HG03095 (cell line): ENCODE results near the gene PPM1A.
A peak's percentile ranks its signal among the peaks of the same experiment; 100 is the strongest.

Experiments
- ATAC-seq: cut with Tn5 transposase; IDR thresholded peaks from one replicate; pipeline ENCODE4 v1.9.1; 2021; ENCODE audit warnings: moderate library complexity; ENCODE audit not compliant: unreplicated experiment

Gene PPM1A

DNA sequence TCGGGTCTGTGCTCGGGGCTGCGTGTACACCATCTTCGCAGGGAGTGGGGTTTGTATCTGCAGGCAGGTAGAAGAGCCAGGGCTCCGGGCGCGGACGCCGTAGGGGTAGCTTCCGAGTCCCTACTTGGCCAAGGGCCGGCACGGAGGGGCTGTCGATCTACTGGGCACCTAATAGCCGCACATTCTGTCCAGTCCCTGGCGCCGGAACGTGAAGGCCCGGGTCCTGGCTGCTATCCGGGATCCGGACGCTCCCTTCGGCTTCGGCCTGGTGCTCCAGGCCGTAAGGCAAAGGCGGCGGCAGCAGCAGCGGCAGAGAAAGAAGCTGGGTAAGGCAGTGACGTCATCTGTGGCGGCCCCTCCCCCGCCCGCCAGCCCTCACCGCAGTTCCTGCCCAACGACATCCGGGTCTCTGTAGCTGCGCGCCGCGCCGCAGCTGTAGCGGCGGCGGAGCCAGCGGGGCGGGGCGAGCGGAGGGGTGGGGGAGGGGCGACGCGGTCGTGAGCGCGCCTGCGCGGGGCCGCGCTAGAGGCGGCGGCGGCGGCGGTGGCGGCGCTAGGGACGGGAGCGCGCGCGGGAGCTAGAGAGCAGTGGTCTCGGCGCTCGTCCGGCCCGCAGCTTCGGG, at the start of gene PPM1A:
TSS of gene PPM1A (plus strand) at position 525 of the 622 bp plus-strand sequence. CDS start 33,483 bp downstream, outside the sequence.
- ATAC-seq, result peak; percentile 59

GRCh38 chr14:60199321-60199720, 49.7 kb upstream of the PPM1A start:
- no peak for ATAC-seq

- peak; percentile 64 for ATAC-seq
Measured at GRCh38 chr14:60204104-60204842, 44.7 kb upstream of the PPM1A start.

- ATAC-seq, result peak; percentile 58
Measured at GRCh38 chr14:60204843-60205774, 43.9 kb upstream of the PPM1A start.

- no peak for ATAC-seq
Measured at GRCh38 chr14:60206249-60206670, 42.8 kb upstream of the PPM1A start.

GRCh38 chr14:60206837-60207533, 42.0 kb upstream of the PPM1A start:
- peak; percentile 37 for ATAC-seq

- no peak for ATAC-seq
Measured at GRCh38 chr14:60210703-60211102, 38.3 kb upstream of the PPM1A start.

- ATAC-seq, result no peak
Measured at GRCh38 chr14:60211153-60211552, 37.9 kb upstream of the PPM1A start.

GRCh38 chr14:60212503-60213371, 36.3 kb upstream of the PPM1A start:
- peak; percentile 89 for ATAC-seq

DNA sequence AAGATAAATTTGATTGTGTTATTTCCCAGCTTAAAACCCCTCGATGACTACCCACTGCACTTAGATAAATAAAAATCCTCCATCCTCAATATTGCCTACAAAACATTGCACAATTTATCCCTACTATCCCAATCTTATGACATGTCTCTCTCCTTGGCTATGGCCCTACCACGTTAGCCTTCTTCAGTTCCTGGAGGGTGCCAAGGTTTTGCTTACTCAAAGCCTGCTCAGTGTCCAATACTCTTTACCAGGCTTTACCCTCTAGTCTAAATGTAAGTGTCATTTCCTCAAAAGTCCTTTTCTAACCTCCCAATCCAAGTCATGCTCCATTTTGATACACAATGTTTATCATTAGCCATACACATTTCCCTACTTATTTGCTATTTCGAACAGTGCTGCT, 35.0 kb upstream of the PPM1A start:
- no peak for ATAC-seq

- no peak for ATAC-seq
Measured at GRCh38 chr14:60214415-60215126, 34.5 kb upstream of the PPM1A start.

DNA sequence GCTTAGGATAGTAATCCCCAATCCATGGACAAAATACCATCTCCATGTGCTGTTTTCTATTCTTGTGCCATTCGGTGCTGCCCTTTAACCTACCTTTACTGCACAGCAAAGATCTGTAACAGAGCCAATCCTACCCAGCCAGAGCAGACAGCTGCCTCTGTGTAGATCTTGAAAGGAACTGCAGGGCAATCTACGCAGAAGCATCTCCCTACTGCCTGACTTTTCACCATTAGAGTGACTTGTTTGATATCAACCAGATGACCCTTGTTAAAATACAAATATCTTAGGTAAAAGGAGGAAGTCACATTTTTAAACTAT, 33.9 kb upstream of the PPM1A start:
- ATAC-seq, result no peak

- no peak for ATAC-seq
Measured at GRCh38 chr14:60215520-60216420, 33.3 kb upstream of the PPM1A start.

- ATAC-seq, result no peak
Measured at GRCh38 chr14:60217713-60218112, 31.3 kb upstream of the PPM1A start.

GRCh38 chr14:60220084-60220483, 28.9 kb upstream of the PPM1A start:
- ATAC-seq, result peak; percentile 69

GRCh38 chr14:60220917-60221316, 28.1 kb upstream of the PPM1A start:
- no peak for ATAC-seq

DNA sequence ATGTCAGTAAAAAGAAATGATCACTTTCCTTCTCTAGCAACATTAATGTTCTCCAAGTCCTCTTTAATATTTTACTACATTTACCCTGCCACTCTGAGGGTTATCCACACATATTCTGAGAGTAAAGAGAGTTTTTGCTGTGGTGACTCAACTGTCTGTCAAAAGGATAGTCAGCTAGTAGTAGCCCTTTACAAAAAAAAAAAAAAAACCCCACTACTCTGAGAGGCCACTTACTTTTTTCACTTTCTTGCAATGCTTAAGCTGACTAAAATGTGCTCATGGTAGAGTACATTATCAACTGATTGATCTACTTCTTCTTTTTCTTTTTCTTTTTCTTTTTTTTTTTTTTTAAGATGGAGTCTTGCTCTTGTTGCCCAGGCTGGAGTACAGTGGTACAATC, 27.6 kb upstream of the PPM1A start:
- no peak for ATAC-seq

DNA sequence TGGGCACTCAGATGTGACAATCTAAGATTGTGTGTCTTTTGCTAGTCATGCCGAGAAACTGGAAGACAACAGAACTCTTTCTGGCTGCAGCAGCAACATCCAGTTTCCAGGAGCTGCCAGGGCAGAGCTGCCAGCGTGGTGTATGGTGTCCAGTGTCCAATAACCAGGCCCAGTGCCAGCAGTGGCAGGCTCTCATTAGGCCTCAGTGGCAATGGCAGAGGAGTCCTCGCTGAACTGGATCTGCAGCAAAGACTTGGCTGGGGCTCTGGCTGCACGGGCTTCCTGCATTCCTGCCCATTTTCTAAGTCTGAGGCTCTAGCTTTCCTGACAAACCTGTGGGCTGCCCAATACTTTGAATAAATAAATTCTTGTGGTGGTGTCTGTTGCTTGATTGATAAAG, 26.2 kb upstream of the PPM1A start:
- ATAC-seq, result no peak
